ENCODE results near the gene CCDC91.
"Not testable (repeated sequence)": the region's sequence is repeated elsewhere in the genome, so short reads cannot be mapped to it uniquely, and the experiment has no call there.

The CCDC91 gene

DNA sequence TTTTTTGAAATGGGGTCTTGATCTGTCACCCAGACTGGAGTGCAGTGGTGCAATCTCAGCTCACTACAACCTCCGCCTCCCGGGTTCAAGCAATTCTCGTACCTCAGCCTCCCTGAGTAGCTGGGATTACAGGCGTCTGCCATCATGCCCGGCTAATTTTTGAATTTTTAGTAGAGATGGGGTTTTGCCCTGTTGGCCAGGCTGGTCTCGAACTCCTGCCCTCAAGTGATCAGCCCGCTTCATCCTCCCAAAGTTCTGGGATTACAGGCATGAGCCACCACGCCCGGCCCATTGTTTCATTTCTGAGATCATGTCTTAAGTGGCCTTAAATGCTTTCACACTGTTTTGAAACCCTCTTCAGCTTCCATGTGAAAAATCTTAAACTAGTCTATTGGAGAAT lies 281.5 kb downstream of the CCDC91 start:
- not testable (repeated sequence) for DNase-seq

DNA sequence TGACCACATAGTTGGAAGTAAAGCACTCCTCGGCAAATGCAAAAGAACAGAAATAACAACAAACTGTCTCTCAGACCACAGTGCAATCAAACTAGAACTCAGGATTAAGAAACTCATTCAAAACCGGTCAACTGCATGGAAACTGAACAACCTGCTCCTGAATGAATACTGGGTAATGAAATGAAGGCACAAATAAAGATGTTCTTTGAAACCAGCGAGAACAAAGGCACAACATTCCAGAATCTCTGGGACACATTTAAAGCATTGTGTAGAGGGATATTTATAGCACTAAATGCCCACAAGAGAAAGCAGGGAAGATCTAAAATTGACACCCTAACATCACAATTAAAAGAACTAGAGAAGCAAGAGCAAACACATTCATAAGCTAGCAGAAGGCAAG lies 285.9 kb downstream of the CCDC91 start:
- not testable (repeated sequence) for DNase-seq

DNA sequence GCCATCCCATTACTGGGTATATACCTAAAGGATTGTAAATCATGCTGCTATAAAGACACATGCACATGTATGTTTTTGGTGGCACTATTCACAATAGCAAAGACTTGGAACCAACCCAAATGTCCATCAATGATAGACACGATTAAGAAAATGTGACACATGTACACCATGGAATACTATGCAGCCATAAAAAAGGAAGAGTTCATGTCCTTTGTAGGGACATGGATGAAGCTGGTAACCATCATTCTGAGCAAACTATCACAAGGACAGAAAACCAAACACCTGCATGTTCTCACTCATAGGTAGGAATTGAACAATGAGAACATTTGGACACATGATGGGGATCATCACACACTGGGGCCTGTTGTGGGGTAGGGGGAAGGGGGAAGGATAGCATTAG lies 288.8 kb downstream of the CCDC91 start:
- DNase-seq, result not testable (repeated sequence)

DNA sequence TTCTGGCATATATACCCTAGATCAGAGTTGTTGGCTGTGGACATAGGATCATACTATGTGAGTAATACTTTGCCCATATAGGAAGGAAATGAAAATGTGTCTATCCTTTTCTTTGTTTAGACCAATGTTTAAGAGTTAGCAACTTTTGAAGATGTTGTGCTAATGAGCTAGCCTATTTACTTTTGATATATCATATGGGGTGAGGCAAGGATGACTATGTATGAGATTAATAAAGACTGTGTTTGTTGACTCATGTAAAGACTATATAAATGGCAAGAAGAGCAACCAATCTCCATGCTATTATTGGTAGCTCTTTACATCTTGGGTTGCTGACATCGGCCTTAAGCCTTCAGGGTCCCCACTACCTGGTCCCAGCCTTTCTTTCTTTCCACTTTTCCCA lies 289.4 kb downstream of the CCDC91 start:
- DNase-seq, result no peak

DNA sequence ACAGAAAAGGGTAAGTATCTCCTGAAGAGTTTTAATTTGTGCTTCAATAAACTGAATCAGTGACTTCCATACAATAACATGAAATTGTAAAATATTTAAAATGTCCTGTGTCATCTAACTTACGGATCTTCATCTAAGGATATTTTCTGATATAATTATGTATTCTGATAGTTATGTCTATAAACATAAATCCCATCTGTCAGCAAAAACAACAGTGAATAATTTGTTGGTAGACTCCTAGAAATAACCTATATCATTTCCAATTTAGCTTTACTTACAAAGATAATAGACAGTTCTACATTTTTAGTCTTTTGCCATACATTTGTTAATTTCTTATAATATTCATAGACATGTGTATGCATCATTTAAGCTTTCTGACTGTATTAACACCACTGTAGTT lies 293.9 kb downstream of the CCDC91 start:
- no peak for DNase-seq

DNA sequence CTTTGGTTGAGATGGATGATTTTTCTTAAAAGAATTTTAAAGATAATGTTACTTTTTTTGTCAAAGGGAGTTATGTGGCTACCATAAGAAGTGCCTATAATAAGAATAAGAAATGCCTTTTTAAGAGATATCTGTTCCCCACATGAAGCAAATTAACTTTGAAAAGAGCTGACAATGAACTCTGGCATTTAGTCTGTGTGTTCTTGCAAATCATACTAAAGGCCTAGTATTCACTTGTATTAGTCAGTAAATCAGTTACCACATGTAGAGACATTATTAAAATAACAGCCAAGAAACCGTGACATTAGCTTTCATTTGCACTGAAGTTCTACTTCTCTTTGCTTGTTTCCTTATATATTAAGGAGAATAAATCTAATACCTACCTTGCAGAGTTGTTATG lies 296.3 kb downstream of the CCDC91 start:
- no peak for DNase-seq

DNA sequence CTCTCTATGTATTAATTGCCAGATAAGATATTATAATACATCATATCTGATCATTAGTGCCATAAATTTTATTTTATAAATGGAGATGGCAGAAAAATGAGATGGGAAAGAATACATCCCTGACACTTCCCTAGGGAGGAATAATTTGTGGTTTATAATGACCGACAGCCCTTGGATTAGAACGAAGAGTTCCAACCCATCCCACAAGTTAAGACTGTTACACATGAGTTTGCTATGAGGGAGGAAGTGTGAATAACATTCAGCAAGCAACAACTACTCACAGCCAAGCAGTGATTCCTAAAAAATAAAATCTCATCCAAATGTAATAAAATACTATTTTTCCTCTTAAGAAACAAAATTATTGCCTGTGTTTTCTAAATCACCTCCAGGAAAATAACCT lies 299.0 kb downstream of the CCDC91 start:
- no peak for DNase-seq

DNA sequence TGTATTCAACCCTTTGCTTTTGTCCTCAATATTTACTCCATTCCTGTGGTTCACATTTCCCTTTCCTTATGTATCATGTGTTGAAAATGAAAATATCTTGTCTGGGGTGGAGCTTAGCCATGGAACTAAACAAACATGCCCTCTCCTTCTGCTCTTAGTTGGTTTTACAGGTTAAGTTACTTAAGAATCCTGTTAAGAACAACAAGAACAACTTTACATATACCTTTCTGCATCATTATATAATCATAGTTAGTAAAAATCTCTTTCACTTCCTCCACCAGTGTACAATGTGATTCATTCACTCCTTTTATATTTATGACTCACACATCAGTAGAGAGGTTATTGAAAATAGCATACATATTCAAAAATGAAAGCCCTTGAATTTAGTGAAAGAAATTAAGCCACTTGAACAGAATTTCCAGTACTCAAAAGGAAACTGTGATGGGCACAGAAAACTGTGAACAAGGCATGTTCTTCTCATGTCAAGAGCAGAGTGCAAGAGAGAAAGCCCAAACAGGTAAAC lies 307.7 kb downstream of the CCDC91 start:
- peak in 1 of 5 donors; percentile 35 for DNase-seq

DNA sequence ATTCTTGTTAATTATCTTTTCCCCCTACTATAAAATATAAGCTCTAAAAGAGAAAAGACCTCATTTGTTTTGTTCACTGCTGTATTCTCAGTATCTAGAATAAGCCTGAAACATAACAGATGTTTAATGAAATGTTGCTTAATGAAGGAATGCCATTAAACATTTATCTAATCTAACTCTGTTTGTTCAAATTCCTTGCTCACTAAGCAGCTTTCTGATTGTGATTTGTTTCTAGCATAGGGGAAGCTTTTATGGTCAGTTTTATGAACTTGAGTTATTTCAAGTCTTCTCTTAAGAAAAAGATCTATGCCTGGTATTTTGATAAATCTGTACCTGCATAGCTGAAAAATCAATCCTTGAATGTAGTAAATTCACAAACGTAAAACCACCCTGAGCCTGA lies 308.6 kb downstream of the CCDC91 start:
- no peak for DNase-seq

DNA sequence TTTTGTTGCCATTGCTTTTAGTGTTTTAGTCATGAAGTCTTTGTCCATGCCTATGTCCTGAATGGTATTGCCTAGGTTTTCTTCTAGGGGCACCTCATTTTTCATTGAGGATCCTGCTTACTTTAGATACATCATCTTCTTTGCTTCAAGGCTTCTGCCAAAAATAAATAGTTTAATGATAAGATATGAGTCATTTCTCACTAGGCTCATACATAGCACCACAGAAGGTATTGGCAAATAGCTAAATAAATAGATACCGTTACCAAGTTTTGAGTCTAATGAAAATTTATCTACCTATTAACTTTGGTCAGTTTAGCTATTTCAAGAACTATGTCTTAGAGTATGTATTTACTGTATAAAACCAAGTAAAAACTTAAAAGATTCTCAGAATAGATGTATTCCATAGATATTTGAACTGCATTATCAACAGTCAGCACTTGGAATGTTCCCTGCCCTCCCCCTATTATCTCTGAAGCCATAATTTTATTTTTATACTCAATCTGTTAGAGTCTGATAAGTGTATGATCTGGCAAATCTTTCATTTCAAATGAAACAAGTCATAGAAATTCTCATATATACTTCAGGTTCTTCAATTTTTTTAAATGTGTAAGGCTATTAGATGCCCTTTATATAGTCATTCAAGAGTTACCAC lies 310.2 kb downstream of the CCDC91 start:
- DNase-seq, result no peak

DNA sequence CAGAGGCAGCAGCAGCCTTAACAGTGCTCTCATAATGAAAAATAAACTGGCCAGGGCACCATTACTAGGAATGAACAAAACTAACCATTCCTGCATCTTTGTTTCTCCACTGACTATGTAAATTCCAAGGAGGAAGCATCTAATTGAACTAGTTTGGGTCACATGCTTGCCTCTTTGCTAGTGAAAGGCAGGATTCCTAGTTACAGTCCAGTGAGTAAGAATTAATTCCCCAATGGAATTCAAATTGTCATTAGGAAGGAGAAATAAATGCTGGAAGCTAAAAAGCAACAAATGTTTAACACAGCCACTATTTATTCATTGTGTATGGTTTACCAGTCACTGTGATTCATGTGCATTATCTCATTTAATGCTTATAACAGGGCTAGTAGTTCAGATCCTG lies 316.0 kb downstream of the CCDC91 start:
- DNase-seq, result no peak

DNA sequence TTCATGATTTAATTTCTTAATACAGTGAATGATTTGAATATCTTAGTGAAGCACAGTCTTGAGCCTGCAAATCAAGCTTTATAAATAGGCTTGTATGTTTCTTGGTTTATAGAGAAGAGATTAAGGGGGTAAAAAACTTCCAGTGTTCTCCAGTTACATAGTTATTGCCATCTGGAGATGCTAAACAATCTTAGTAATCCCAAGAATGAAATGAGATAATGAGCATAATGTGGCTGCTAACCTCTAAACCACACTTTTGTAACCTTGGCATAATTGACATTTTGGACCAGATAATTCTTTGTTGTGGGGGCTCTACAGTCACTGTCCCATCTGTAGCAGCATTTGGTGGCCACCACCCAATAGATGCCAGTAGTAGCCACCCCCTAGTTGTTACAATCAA lies 316.8 kb downstream of the CCDC91 start:
- no peak for DNase-seq

DNA sequence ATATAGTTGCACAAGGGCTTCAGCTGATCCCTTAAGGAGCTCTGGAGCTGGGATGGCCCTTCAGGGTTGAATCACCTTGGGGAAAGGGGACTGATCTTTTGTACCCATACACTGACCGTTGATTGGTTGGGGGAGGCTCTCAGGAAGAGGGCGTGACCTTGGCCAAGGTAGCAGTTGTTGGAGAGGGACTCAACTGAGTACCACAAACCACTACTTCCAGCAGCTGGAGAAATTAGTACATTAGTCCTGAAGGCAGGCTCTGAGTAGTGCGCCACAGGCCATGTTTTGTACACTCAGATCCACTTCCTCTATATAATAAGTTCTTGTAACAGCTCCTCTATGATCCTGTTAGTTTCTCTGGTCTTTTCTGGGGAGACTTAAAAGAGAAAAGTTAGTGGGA lies 317.6 kb downstream of the CCDC91 start:
- DNase-seq, result no peak

DNA sequence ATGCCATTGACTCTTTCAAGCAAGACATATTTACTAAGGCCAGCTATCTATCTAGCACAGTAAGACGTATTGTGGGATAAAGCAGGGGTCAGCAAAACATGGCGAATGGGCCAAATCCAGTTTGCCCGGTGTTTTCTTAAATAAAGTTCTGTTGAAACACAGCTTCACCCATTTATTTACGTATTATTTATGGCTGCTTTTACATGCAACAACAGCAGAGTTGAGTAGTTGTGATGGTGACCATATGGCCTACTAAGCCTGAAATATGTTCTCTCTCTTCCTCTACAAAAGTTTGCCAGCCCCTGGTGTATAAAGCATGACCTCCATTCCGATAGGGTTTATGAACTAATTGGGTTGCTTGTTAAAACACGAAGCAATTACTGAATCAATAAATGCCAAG lies 322.1 kb downstream of the CCDC91 start:
- no peak for DNase-seq

DNA sequence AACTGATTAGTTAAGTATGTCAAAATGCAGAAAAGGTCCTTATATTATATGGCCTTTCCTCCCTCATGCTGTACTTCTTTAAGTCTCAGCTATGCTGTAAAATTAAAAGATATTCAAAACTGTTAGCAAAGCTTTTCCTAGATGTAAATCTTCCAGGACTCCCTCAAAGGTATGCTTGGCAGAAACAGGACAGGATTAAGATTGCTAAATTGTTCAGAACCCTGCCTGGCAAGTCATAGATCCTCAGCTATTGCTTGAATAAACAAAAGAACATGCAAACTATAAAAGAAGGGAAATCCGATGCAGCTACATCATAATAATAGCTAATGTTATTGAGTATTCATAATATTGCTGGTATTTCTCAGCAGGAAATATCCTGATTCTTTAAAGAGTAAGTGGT lies 322.6 kb downstream of the CCDC91 start:
- no peak for DNase-seq

DNA sequence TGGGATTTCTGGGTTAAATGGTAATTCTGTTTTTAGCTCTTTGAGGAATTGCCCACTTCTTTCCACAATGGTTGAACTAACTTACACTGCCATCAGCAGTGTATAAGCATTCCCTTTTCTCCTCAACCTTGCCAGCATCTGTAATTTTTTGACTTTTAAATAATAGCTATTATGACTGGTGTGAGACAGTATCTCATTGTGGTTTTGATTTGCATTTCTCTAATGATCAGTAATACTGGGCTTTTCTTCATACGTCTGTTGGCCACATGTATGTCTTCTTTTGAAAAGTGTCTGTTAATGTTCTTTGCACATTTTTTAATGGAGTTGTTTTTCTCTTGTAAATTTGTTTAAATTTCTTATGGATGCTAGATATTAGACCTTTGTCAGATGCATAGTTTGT lies 323.7 kb downstream of the CCDC91 start:
- no peak for DNase-seq

DNA sequence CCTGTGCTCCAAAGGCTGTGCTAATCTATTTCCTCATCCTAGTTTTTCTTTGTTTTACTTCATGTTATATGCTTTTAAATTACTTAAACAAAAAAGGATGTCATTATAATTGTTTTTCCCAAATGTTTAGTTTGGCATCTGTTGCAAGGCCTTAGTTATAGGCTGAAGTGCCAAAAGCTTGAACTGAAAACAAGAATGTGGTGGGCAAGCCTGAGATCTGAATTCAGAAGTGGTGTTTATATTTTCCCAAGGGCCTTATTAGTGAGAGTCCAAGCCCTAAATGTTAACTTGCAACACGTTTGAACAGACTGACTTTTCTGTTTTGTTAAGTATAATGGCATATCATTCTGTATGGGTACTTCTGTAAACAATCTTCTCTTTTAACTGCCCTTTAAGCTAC lies 326.8 kb downstream of the CCDC91 start:
- no peak for DNase-seq

DNA sequence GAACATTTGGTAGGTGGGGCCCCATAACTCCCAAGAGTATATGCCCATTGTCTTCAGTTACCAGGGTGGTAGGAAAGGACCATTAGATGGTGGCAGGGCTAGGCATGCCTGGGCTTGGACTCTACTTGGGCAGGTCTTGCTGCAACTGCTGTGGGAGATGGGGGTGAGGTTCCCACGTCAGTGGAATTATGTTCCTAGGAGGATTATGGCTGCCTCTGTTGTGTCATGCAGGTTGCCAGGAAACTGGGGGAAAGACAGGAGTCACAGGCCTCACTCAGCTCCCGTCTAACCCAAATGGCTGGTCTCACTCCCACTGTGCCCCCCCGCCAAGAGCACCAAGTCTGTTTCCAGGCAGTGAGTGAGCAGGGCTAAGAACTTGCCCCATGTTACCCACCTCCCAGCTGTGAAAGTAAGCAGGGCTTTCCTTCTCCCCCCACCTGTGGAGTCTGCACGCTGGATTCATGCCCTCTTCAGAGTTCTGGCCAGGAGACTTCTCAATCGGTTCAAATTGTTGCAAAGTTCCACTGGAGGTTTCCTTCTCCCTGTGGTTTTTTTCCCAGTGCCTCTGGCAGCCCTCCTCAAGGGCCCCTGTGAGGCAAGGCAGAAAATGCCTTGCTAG lies 337.5 kb downstream of the CCDC91 start:
- no peak for DNase-seq

DNA sequence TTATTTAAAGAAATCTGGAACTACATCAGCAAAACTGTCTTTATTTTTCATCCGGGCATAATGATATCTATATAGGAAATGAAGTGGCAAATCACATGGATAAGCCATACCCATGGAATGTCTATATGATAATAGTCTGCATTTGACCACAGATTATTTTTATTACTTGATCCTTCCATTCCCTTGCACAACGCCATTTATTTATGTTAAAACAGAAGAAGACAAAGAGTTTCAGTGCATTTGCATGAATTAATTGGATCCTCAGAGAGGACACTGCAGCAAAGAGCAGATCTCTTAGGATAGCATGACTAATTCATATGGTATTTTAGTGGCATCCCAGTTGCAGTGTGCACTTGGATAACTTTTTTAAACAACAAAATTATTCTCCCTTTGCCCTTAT lies 345.0 kb downstream of the CCDC91 start:
- no peak for DNase-seq

DNA sequence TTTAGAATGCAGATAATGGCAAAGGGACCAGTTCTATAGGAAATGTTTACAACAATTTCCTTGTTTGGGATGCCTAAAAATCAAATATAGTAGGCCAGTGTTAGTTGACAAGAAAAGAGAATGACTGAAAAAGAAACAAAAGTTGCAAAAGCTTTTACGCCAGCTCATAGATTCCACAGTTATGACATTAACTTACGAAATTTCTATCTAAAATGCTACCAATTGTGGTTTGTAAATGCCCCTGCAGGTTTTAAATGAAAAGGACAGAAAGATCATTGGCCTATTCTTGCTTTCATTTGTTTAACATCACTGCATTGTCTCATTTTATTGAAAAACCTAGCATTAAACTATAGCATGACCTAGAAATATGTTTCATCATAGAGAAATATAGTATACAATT lies 345.8 kb downstream of the CCDC91 start:
- peak in 1 of 5 donors; percentile 26 for DNase-seq

DNA sequence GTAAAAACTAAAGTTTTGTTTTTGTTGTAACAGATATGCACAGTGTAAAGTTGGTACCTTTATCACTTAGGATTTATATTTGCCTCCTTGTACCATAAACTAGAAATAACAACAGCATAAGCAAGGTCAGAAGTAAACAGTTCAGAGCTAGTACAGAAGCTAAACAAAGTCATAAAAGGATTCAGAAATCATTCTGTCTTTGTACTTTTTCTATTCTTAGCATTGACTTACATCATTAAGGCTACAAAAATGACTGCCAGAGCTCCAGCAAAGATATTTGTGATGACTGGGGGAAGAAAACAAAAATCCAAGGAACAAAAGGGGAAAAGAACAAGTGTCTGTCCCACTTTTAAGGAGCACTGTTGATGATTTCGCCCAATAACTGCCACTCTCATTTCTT lies 347.2 kb downstream of the CCDC91 start:
- DNase-seq, result no peak

DNA sequence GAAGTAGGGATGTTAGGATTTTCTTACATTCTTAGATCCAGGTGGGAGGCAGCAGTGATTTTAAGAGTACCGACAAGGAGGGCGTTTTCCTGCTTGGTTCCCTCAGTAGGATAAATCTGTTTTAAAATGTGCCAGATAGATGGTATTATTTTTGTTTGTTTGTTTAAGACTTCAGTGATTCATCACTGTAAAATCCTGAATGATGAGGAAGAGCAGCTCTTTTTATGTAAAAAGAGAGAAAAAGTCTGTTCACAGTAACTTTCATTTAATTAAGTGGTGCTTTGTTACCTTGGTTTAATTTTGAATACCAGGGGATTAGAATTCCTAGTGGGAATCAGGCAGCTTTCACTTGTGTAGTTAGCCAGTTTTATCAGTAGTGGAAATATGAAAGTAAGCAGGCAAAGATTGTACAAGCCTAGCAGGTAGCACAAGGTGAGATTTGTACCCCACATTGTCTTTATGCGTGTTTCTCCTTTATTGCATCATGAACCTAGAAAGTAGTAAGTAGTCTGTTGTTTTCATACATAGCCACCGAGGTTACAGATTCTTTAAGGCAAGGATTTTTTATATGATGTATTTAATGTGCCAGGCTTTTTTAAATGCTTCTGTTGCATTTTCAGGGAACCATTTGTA lies 349.6 kb downstream of the CCDC91 start:
- no peak for DNase-seq

DNA sequence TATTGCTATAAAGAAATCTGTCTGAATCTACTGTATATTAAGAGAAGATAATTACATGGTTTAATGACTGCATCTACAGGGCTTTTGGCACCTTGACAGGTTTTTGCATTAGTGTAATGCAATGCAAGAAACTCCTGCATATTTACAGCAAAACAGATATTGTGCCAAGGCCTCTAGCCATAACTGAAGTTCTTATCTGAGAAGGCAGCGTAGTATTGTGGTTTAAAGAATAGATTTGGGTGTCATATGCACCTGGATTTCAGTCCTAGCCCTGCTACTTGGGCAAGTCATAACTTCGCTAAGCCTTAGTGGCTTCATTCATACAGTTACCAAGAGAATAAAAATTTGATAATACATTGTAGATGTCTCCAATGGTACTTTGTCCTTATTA lies 350.1 kb downstream of the CCDC91 start:
- no peak for DNase-seq

Measured in T-helper 1 cell (primary cell).